Caco-2 (cell line): Measurements from ENCODE around the gene ATF4. TPM values are rescaled to one million over a fixed set of nuclear protein-coding genes. Genes with fewer than 3 reads are reported as not detected.

ENCODE experiments used
- BruUV-seq: library from RNA; stranded (reverse); fragments of 400-500 nt; replicated peaks from 2 replicates; lab custom pipeline; 2021; lab: Mats Ljungman, UMichigan
- CTCF ChIA-PET: fragments of 300-600 bp; sonication (Branson Sonifier 250); formaldehyde crosslinking; loops from one replicate; lab custom pipeline; 2022; ENCODE audit warnings: antibody characterized with exemption; lab: Charles Lee
- POLR2A ChIA-PET: fragments of 300-600 bp; sonication (Branson Sonifier 250); formaldehyde crosslinking; loops from one replicate; lab custom pipeline; 2022; ENCODE audit warnings: antibody characterized with exemption; lab: Charles Lee
- DNase-seq, 2 experiments: peaks; one replicate each; pipeline versions ENCODE4 v3.0.0 to v3.0.0-alpha.2; 2020 to 2022
- H3K27me3 ChIP-seq: replicated peaks from 2 replicates; pipeline ENCODE4 v1.6.0; 2011; ENCODE audit warnings: low read length; ENCODE audit not compliant: control insufficient read depth, insufficient read depth
- H3K36me3 ChIP-seq: 2 replicates; pipeline ENCODE4 v1.5.1; 2011; ENCODE audit warnings: low read length; ENCODE audit not compliant: control insufficient read depth, insufficient read depth
- H3K4me1 ChIP-seq: fragments of 250-450 bp; sonication (Bioruptor Pico); 2 replicates; pipeline ENCODE4 v1.5.1; 2020; ENCODE audit warnings: mild to moderate bottlenecking
- H3K4me3 ChIP-seq: 2 replicates; pipeline ENCODE4 v1.5.1; 2011; ENCODE audit warnings: low read depth, mild to moderate bottlenecking, control low read depth, low read length
- H3K9me3 ChIP-seq: fragments of 250-450 bp; sonication (Bioruptor Pico); 2 replicates; pipeline ENCODE4 v1.5.1; 2020; ENCODE audit warnings: mild to moderate bottlenecking, moderate library complexity
- H3K27ac Mint-ChIP-seq: one replicate; pipeline ENCODE4 v1.8.0; 2022; ENCODE audit warnings: mixed read lengths; ENCODE audit not compliant: unreplicated experiment
- H3K27me3 Mint-ChIP-seq: one replicate; pipeline ENCODE4 v1.8.0; 2022; ENCODE audit warnings: mixed read lengths; ENCODE audit not compliant: insufficient read depth, unreplicated experiment
- H3K36me3 Mint-ChIP-seq: one replicate; pipeline ENCODE4 v1.8.0; 2022; ENCODE audit warnings: mild to moderate bottlenecking, mixed read lengths; ENCODE audit not compliant: insufficient read depth, unreplicated experiment
- H3K4me1 Mint-ChIP-seq: one replicate; pipeline ENCODE4 v1.8.0; 2022; ENCODE audit warnings: low read depth, mixed read lengths; ENCODE audit not compliant: unreplicated experiment
- H3K4me3 Mint-ChIP-seq: one replicate; pipeline ENCODE4 v1.8.0; 2022; ENCODE audit warnings: mild to moderate bottlenecking, moderate library complexity, mixed read lengths; ENCODE audit not compliant: unreplicated experiment
- H3K9me3 Mint-ChIP-seq: one replicate; pipeline ENCODE4 v1.8.0; 2022; ENCODE audit warnings: mixed read lengths; ENCODE audit not compliant: unreplicated experiment
- CTCF ChIP-seq, 2 experiments: fragments of 200-600 bp in 1 of 2; IDR thresholded peaks; 1 replicate in 1 of 2; 2 replicates in 1 of 2; pipeline versions ENCODE4 v1.5.1 to v1.8.0; 2011 to 2022; ENCODE audit warnings: antibody characterized with exemption in 1 of 2, control low read depth in 1 of 2, inconsistent platforms in 1 of 2, low read depth in 1 of 2, low read length in 1 of 2, mild to moderate bottlenecking in 1 of 2, moderate library complexity in 1 of 2; ENCODE audit not compliant: insufficient read depth in 1 of 2, severe bottlenecking in 1 of 2, unreplicated experiment in 1 of 2
- intact Hi-C: fragments of 100-400 bp; cut with micrococcal nuclease; formaldehyde crosslinking; loops from one replicate; pipeline ENCODE4 v1.10.0; 2022; ENCODE audit not compliant: unreplicated experiment
- total RNA-seq: library from RNA; stranded (reverse); gene quantifications from 2 replicates; pipeline ENCODE4 v1.2.3, GENCODE V29; 2022

ATF4 gene
- total RNA-seq, 1 experiment from 2014 or later, result 647 TPM

DNA sequence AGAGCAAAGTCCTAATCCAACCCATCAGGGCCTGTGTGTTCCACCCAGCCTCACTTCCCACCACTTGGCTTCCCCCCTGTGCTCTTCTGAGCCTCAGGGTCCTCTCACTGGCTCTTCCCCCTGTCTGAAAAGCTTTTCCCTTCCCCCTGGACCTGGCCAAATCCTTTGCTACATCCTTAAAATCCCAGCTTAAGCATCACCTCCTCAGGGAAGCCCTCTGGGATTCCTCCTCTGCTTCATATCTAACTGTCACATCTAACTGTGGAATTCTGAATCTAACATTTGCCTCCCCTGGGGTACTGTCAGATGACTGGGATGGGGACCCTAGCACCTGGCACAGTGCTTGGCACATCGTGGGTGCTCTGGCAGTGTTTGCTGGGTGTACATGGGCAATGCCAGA lies 51.2 kb downstream of the ATF4 start:
- POLR2A ChIA-PET, result no interaction called here
- Histone ChIP-seq H3K4me3 (no peak overlapping the region), H3K9me3 (no peaks in the 10 kb centered on the region), H3K27me3 (no peaks in the 10 kb centered on the region), H3K4me1 (no peaks in the 10 kb centered on the region), H3K36me3 (no peaks in the 10 kb centered on the region)
- Mint-ChIP-seq H3K4me1 (no peaks in the 10 kb centered on the region), H3K9me3 (no peaks in the 10 kb centered on the region), H3K27me3 (peaks cover 2% of the 10 kb centered on the region), H3K4me3 (no peak overlapping the region), H3K36me3 (no peaks in the 10 kb centered on the region), H3K27ac (no peak overlapping the region)
- TF ChIP-seq CTCF (IDR thresholded peaks at IDR 0.05; ENCODE audit: insufficient read depth in 1 of 2, low read depth in 1 of 2, low read length in 1 of 2, severe bottlenecking in 1 of 2, unreplicated experiment in 1 of 2), result no peak
- no TSS peak for BruUV-seq
- no peak for DNase-seq
- intact Hi-C loops, result no loop called here
- CTCF ChIA-PET, result interaction anchor here (1.0 kb wide), 1 partner anchor 12 kb away, joined by 3 read pairs; no protein-coding TSS in a partner anchor

Other genes starting within 250 kb of the ATF4 start
- gene RPL3, start 200.9 kb upstream of the ATF4 start, total RNA-seq, result 1,668 and 1,699 TPM in 2 replicates
- 20.2 and 21.9 TPM in 2 replicates for gene SYNGR1, start 170.6 kb upstream of the ATF4 start, total RNA-seq
- gene TAB1, start 120.8 kb upstream of the ATF4 start, total RNA-seq, result 25.7 and 26.1 TPM in 2 replicates
- gene MGAT3, start 63.5 kb upstream of the ATF4 start, total RNA-seq, result 15.5 and 16.6 TPM in 2 replicates
- gene MIEF1, start 18.3 kb upstream of the ATF4 start, total RNA-seq, result 47.4 and 49.4 TPM in 2 replicates
- gene RPS19BP1, start 12.2 kb downstream of the ATF4 start, total RNA-seq, result 85.8 and 88.0 TPM in 2 replicates
- not detected in 2 replicates for gene CACNA1I, start 50.2 kb downstream of the ATF4 start, total RNA-seq